GM12864 (cell line): Measurements from ENCODE around the gene RPA1.

Experiments used
- DNase-seq: peaks from one replicate; pipeline ENCODE4 v3.0.0-alpha.2; 2011; ENCODE audit warnings: low read depth
- H3K4me3 ChIP-seq: 2 replicates; pipeline ENCODE4 v1.5.1; 2011; ENCODE audit warnings: mild to moderate bottlenecking, low read depth, low read length, control low read depth
- CTCF ChIP-seq: IDR thresholded peaks from 2 replicates; pipeline ENCODE4 v1.5.1; 2011; ENCODE audit warnings: low read depth, mild to moderate bottlenecking, moderate library complexity, low read length, control low read depth, inconsistent platforms; ENCODE audit errors: missing control alignments

RPA1 gene

GRCh38 chr17:1872976-1873375 is 43.2 kb downstream of the RPA1 start:
- no peak for TF ChIP-seq CTCF
- no peak overlapping the region for H3K4me3 ChIP-seq
- no peak for DNase-seq

- DNase-seq, result no peak
- TF ChIP-seq CTCF, result no peak
- no peak overlapping the region for H3K4me3 ChIP-seq
These were observed 43.6 kb downstream of the RPA1 start for GRCh38 chr17:1873418-1873817.

GRCh38 chr17:1875597-1875996 is 45.8 kb downstream of the RPA1 start:
- no peak for DNase-seq
- no peak overlapping the region for H3K4me3 ChIP-seq
- TF ChIP-seq CTCF, result no peak

- TF ChIP-seq CTCF, result no peak
- DNase-seq, result no peak
- no peak overlapping the region for H3K4me3 ChIP-seq
These were observed 48.8 kb downstream of the RPA1 start for GRCh38 chr17:1878419-1879121.

GRCh38 chr17:1880851-1881630 is 51.2 kb downstream of the RPA1 start:
- TF ChIP-seq CTCF, result no peak
- DNase-seq, result no peak
- H3K4me3 ChIP-seq, result no peak overlapping the region

- no peak for DNase-seq
- H3K4me3 ChIP-seq, result no peak overlapping the region
- TF ChIP-seq CTCF, result peak; percentile 68
These were observed 53.0 kb downstream of the RPA1 start for GRCh38 chr17:1882836-1883235.
